PC-3 (cell line): ENCODE measurements around the gene MGMT.

Source experiments
- EZH2 ChIP-seq: fragments of 300-600 bp; sonication (generic); IDR thresholded peaks from one replicate; pipeline ENCODE4 v1.6.1; 2017; ENCODE audit warnings: antibody characterized with exemption, mild to moderate bottlenecking, low read length; ENCODE audit not compliant: unreplicated experiment
- EZH2phosphoT487 ChIP-seq: fragments of 300-600 bp; sonication (generic); IDR thresholded peaks from 2 replicates; pipeline ENCODE4 v1.6.1; 2018; ENCODE audit warnings: mild to moderate bottlenecking, antibody characterized with exemption, low read length, borderline replicate concordance
- TF ChIP-seq, protein P1 (sequence below): fragments of 300-600 bp; sonication (generic); conservative IDR thresholded peaks from 2 replicates; pipeline ENCODE4 v1.5.1; 2017; ENCODE audit warnings: antibody characterized with exemption, low read depth, mild to moderate bottlenecking, low read length

DNA sequence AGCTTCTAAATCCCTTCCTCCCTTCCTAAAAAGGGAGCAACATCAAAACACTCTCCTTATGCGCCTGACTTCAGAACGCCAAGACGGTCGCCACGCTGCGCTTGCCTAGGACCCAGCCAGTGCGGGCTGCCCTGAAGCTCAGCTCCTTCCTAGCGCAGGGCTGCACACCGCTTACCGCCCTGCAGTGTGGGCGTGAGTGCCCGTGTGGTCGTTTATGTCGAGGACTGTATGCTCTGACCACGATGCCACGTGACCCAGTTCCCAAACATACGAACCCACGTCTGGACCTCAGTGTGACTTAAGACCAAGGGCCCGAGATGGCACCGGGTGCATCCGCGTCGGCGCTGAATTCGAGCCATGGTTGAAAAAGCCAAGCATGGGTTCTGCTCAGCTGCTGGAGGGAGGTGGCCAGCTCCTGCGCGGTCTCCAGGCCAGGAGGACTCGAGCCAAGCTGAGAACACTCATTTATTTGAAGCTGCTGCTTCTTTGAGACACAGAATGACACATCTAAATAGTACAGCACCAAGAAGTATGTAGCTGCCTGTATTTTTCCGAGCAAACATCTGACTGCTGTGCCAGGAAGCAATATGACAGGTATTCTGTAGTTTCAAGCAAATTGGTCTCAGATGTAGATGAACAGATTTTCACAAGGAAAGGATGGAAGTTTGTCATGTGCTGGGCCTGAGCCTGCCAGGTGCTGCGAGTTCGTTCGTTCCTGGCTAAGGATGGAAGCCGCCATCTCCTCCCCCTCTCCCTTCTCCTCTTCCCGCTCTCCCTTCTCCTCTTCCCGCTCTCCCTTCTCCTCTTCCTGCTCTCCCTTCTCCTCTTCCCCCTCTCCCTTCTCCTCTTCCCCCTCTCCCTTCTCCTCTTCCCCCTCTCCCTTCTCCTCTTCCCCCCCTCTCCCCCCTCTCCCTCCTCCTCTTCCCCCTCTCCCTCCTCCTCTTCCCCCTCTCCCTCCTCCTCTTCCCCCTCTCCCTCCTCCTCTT is 312.4 kb downstream of the MGMT start:
- TF ChIP-seq, protein P1, sequence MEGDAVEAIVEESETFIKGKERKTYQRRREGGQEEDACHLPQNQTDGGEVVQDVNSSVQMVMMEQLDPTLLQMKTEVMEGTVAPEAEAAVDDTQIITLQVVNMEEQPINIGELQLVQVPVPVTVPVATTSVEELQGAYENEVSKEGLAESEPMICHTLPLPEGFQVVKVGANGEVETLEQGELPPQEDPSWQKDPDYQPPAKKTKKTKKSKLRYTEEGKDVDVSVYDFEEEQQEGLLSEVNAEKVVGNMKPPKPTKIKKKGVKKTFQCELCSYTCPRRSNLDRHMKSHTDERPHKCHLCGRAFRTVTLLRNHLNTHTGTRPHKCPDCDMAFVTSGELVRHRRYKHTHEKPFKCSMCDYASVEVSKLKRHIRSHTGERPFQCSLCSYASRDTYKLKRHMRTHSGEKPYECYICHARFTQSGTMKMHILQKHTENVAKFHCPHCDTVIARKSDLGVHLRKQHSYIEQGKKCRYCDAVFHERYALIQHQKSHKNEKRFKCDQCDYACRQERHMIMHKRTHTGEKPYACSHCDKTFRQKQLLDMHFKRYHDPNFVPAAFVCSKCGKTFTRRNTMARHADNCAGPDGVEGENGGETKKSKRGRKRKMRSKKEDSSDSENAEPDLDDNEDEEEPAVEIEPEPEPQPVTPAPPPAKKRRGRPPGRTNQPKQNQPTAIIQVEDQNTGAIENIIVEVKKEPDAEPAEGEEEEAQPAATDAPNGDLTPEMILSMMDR: no peak
- no peak for TF ChIP-seq EZH2
- no peak for TF ChIP-seq EZH2phosphoT487
